Measurements from ENCODE around the gene CORO6.

The CORO6 gene

GRCh38 chr17:29633886-29634285, 11.2 kb upstream of the CORO6 start:
- no peaks in the 10 kb centered on the region for H3K9me3 ChIP-seq (ENCODE audit: control insufficient read depth, insufficient read depth, low read length)
- no peak overlapping the region for H3K27ac ChIP-seq (ENCODE audit: low read depth, low read length)

GRCh38 chr17:29630630-29631193, 8.0 kb upstream of the CORO6 start:
- Histone ChIP-seq H3K27ac (ENCODE audit: low read depth, low read length) (no peak overlapping the region), H3K9ac (ENCODE audit: low read depth, low read length) (no peak overlapping the region), H3K27me3 (ENCODE audit: control insufficient read depth, insufficient read depth, low read length) (no peaks in the 10 kb centered on the region), H3K9me3 (ENCODE audit: control insufficient read depth, insufficient read depth, low read length) (no peaks in the 10 kb centered on the region), H3K36me3 (ENCODE audit: control insufficient read depth, insufficient read depth, low read length) (peaks cover 15% of the 10 kb centered on the region), H3K4me3 (ENCODE audit: low read depth, low read length) (no peak overlapping the region), H3K4me1 (ENCODE audit: control insufficient read depth, insufficient read depth, low read length) (no peaks in the 10 kb centered on the region)

More at GRCh38 chr17:29633886-29634285, 11.2 kb upstream of the CORO6 start:
- Histone ChIP-seq H3K36me3 (ENCODE audit: control insufficient read depth, insufficient read depth, low read length) (peaks cover 15% of the 10 kb centered on the region), H3K4me1 (ENCODE audit: control insufficient read depth, insufficient read depth, low read length) (0 out of 2 replicates have a peak, but pooled peaks cover 1% of the 10 kb centered on the region), H3K27me3 (ENCODE audit: control insufficient read depth, insufficient read depth, low read length) (no peaks in the 10 kb centered on the region), H3K9ac (ENCODE audit: low read depth, low read length) (no peak overlapping the region), H3K4me3 (ENCODE audit: low read depth, low read length) (no peak overlapping the region)

- no peaks in the 10 kb centered on the region for H3K4me1 ChIP-seq (ENCODE audit: control insufficient read depth, insufficient read depth, low read length)
- H3K36me3 ChIP-seq (ENCODE audit: control insufficient read depth, insufficient read depth, low read length): peaks cover 15% of the 10 kb centered on the region
- no peak overlapping the region for H3K27ac ChIP-seq (ENCODE audit: low read depth, low read length)
- H3K4me3 ChIP-seq (ENCODE audit: low read depth, low read length): no peak overlapping the region
- no peaks in the 10 kb centered on the region for H3K27me3 ChIP-seq (ENCODE audit: control insufficient read depth, insufficient read depth, low read length)
- no peaks in the 10 kb centered on the region for H3K9me3 ChIP-seq (ENCODE audit: control insufficient read depth, insufficient read depth, low read length)
- no peak overlapping the region for H3K9ac ChIP-seq (ENCODE audit: low read depth, low read length)
These were observed 7.1 kb upstream of the CORO6 start for GRCh38 chr17:29629839-29630238.

- Histone ChIP-seq H3K9ac (ENCODE audit: low read depth, low read length) (no peak overlapping the region), H3K27me3 (ENCODE audit: control insufficient read depth, insufficient read depth, low read length) (peaks cover 4% of the 10 kb centered on the region), H3K4me3 (ENCODE audit: low read depth, low read length) (no peak overlapping the region), H3K36me3 (ENCODE audit: control insufficient read depth, insufficient read depth, low read length) (peaks cover 15% of the 10 kb centered on the region), H3K27ac (ENCODE audit: low read depth, low read length) (no peak overlapping the region), H3K9me3 (ENCODE audit: control insufficient read depth, insufficient read depth, low read length) (no peaks in the 10 kb centered on the region), H3K4me1 (ENCODE audit: control insufficient read depth, insufficient read depth, low read length) (peaks cover 2% of the 10 kb centered on the region; the same call in 1 of the 2 replicates)
These were observed 5.9 kb upstream of the CORO6 start for GRCh38 chr17:29628644-29629043.

GRCh38 chr17:29627951-29628350, 5.2 kb upstream of the CORO6 start:
- Histone ChIP-seq H3K27ac (ENCODE audit: low read depth, low read length) (no peak overlapping the region), H3K36me3 (ENCODE audit: control insufficient read depth, insufficient read depth, low read length) (peaks cover 15% of the 10 kb centered on the region), H3K4me1 (ENCODE audit: control insufficient read depth, insufficient read depth, low read length) (peaks cover 7% of the 10 kb centered on the region), H3K9me3 (ENCODE audit: control insufficient read depth, insufficient read depth, low read length) (no peaks in the 10 kb centered on the region), H3K27me3 (ENCODE audit: control insufficient read depth, insufficient read depth, low read length) (peaks cover 9% of the 10 kb centered on the region), H3K4me3 (ENCODE audit: low read depth, low read length) (no peak overlapping the region), H3K9ac (ENCODE audit: low read depth, low read length) (no peak overlapping the region)

- peaks cover 12% of the 10 kb centered on the region for H3K4me1 ChIP-seq (ENCODE audit: control insufficient read depth, insufficient read depth, low read length)
These were observed 2.5 kb upstream of the CORO6 start for GRCh38 chr17:29625037-29625750.

GRCh38 chr17:29624586-29624985, 1.9 kb upstream of the CORO6 start:
- Histone ChIP-seq H3K4me1 (ENCODE audit: control insufficient read depth, insufficient read depth, low read length) (peaks cover 18% of the 10 kb centered on the region), H3K27ac (ENCODE audit: low read depth, low read length) (no peak overlapping the region), H3K9me3 (ENCODE audit: control insufficient read depth, insufficient read depth, low read length) (no peaks in the 10 kb centered on the region), H3K27me3 (ENCODE audit: control insufficient read depth, insufficient read depth, low read length) (peaks cover 28% of the 10 kb centered on the region), H3K9ac (ENCODE audit: low read depth, low read length) (no peak overlapping the region), H3K36me3 (ENCODE audit: control insufficient read depth, insufficient read depth, low read length) (no peaks in the 10 kb centered on the region), H3K4me3 (ENCODE audit: low read depth, low read length) (no peak overlapping the region)

More at GRCh38 chr17:29625037-29625750, 2.5 kb upstream of the CORO6 start:
- Histone ChIP-seq H3K9ac (ENCODE audit: low read depth, low read length) (no peak overlapping the region), H3K9me3 (ENCODE audit: control insufficient read depth, insufficient read depth, low read length) (no peaks in the 10 kb centered on the region), H3K4me3 (ENCODE audit: low read depth, low read length) (no peak overlapping the region), H3K27ac (ENCODE audit: low read depth, low read length) (no peak overlapping the region), H3K36me3 (ENCODE audit: control insufficient read depth, insufficient read depth, low read length) (no peaks in the 10 kb centered on the region), H3K27me3 (ENCODE audit: control insufficient read depth, insufficient read depth, low read length) (peaks cover 28% of the 10 kb centered on the region)

- no peaks in the 10 kb centered on the region for H3K36me3 ChIP-seq (ENCODE audit: control insufficient read depth, insufficient read depth, low read length)
- no peaks in the 10 kb centered on the region for H3K9me3 ChIP-seq (ENCODE audit: control insufficient read depth, insufficient read depth, low read length)
- H3K4me1 ChIP-seq (ENCODE audit: control insufficient read depth, insufficient read depth, low read length): peaks cover 27% of the 10 kb centered on the region
- H3K27me3 ChIP-seq (ENCODE audit: control insufficient read depth, insufficient read depth, low read length): peaks cover 34% of the 10 kb centered on the region
- H3K4me3 ChIP-seq (ENCODE audit: low read depth, low read length): peak overlapping the region; percentile 63
- H3K9ac ChIP-seq (ENCODE audit: low read depth, low read length): peak overlapping the region; percentile 54
- no peak overlapping the region for H3K27ac ChIP-seq (ENCODE audit: low read depth, low read length)
These were observed 553 bp upstream of the CORO6 start for GRCh38 chr17:29623283-29623647.

- Histone ChIP-seq H3K4me1 (ENCODE audit: control insufficient read depth, insufficient read depth, low read length) (peaks cover 29% of the 10 kb centered on the region), H3K27me3 (ENCODE audit: control insufficient read depth, insufficient read depth, low read length) (peaks cover 45% of the 10 kb centered on the region), H3K36me3 (ENCODE audit: control insufficient read depth, insufficient read depth, low read length) (no peaks in the 10 kb centered on the region), H3K27ac (ENCODE audit: low read depth, low read length) (no peak overlapping the region), H3K4me3 (ENCODE audit: low read depth, low read length) (peak overlapping the region; percentile 63), H3K9me3 (ENCODE audit: control insufficient read depth, insufficient read depth, low read length) (no peaks in the 10 kb centered on the region), H3K9ac (ENCODE audit: low read depth, low read length) (no peak overlapping the region)
These were observed 939 bp downstream of the CORO6 start for GRCh38 chr17:29621751-29622194.

GRCh38 chr17:29620779-29621500, 1.8 kb downstream of the CORO6 start:
- no peak overlapping the region for H3K9ac ChIP-seq (ENCODE audit: low read depth, low read length)
- H3K4me1 ChIP-seq (ENCODE audit: control insufficient read depth, insufficient read depth, low read length): peaks cover 36% of the 10 kb centered on the region
- H3K36me3 ChIP-seq (ENCODE audit: control insufficient read depth, insufficient read depth, low read length): no peaks in the 10 kb centered on the region
- no peak overlapping the region for H3K4me3 ChIP-seq (ENCODE audit: low read depth, low read length)
- no peak overlapping the region for H3K27ac ChIP-seq (ENCODE audit: low read depth, low read length)
- no peaks in the 10 kb centered on the region for H3K9me3 ChIP-seq (ENCODE audit: control insufficient read depth, insufficient read depth, low read length)
- peaks cover 54% of the 10 kb centered on the region for H3K27me3 ChIP-seq (ENCODE audit: control insufficient read depth, insufficient read depth, low read length)

- no peaks in the 10 kb centered on the region for H3K9me3 ChIP-seq (ENCODE audit: control insufficient read depth, insufficient read depth, low read length)
- H3K27me3 ChIP-seq (ENCODE audit: control insufficient read depth, insufficient read depth, low read length): peaks cover 59% of the 10 kb centered on the region
- H3K4me3 ChIP-seq (ENCODE audit: low read depth, low read length): no peak overlapping the region
- H3K4me1 ChIP-seq (ENCODE audit: control insufficient read depth, insufficient read depth, low read length): peaks cover 36% of the 10 kb centered on the region
- no peak overlapping the region for H3K9ac ChIP-seq (ENCODE audit: low read depth, low read length)
- no peak overlapping the region for H3K27ac ChIP-seq (ENCODE audit: low read depth, low read length)
- H3K36me3 ChIP-seq (ENCODE audit: control insufficient read depth, insufficient read depth, low read length): no peaks in the 10 kb centered on the region
These were observed 2.4 kb downstream of the CORO6 start for GRCh38 chr17:29620271-29620670.

Measured in HUES48 (cell line).